ENCODE measurements around the gene ITIH4. TPM values are rescaled to one million over a fixed set of nuclear protein-coding genes. Genes with fewer than 3 reads are reported as not detected.

ITIH4 gene
- total and polyA plus RNA-seq, 10 of the 15 experiments (the other 5 are each of a cell fraction or from before 2014, with no cell fraction given) = 0.64 to 4.1 (median 1.3) TPM

DNA sequence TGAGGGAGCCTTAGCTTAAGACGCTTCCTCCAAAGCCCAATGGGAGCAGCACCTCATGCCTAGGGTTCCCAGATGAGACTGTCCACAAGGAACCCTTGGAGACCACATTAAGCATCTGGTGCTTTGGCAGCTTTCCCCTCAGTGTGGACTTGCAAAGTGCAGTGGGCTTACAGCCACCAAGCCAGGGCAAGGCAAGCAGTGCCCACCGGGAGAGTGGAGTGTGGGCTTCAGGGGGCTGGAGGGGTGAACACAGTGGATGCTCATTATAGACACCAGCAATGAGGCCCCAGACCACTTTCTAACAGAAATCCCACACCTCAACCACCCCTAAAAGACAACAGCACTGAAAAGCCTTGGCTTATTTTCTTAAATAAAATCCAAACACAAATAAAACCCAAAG, 13.4 kb upstream of the ITIH4 start:
- ChIA-PET SMC1A (ENCODE audit: uncharacterized antibody, unreplicated experiment) (interaction anchor here (1.1 to 1.4 kb wide), 2 partner anchors 86 to 90 kb away, joined by 3 to 4 read pairs; no protein-coding TSS in a partner anchor), CTCF (interaction anchor here (1.9 to 3.7 kb wide), 3 partner anchors 90 to 228 kb away, joined by 6 to 27 read pairs (median 11); no protein-coding TSS in a partner anchor), RAD21 (ENCODE audit: unreplicated experiment) (no interaction called here), POLR2A (interaction anchor here (0.7 kb wide), 1 partner anchor 49 kb away, joined by 5 read pairs; no protein-coding TSS in a partner anchor)
- Histone ChIP-seq H3K9me3 (replicated peaks; ENCODE audit: control insufficient read depth, insufficient read depth, low read length) (no peaks in the 10 kb centered on the region), H3K27ac (ENCODE audit: control insufficient read depth, insufficient read depth) (no peak overlapping the region), H3K4me1 (ENCODE audit: control insufficient read depth, insufficient read depth, low read length) (peaks cover 8% of the 10 kb centered on the region), H3K4me3 (no peak overlapping the region), H3K36me3 (ENCODE audit: control insufficient read depth in 2 of 2, insufficient read depth in 2 of 2, low read length in 1 of 2) (peaks cover 6 to 10% of the 10 kb centered on the region in 2 experiments), H3K4me2 (ENCODE audit: control insufficient read depth, insufficient read depth) (no peak overlapping the region), H3K27me3 (replicated peaks in 1 of 2; ENCODE audit: control insufficient read depth in 2 of 2, insufficient read depth in 2 of 2, low read length in 1 of 2) (no peaks in the 10 kb centered on the region), H2AFZ (ENCODE audit: control insufficient read depth, low read depth, low read length) (no peak overlapping the region), H3K9ac (ENCODE audit: control insufficient read depth, insufficient read depth, low read length) (no peak overlapping the region), H4K20me1 (ENCODE audit: control insufficient read depth, insufficient read depth) (no peaks in the 10 kb centered on the region), H3K79me2 (ENCODE audit: control insufficient read depth, insufficient read depth, low read length) (no peaks in the 10 kb centered on the region)
- WGBS (ENCODE audit: insufficient coverage, insufficient replicate concordance, low lambda C conversion rate, missing lambda C conversion rate) = 98% methylated on average over 2 of the region's 2 CpGs
- ATAC-seq = no peak
- in situ Hi-C loops (cut with MboI) (loop anchor here (10.0 kb wide), 1 partner anchor 231 kb away; no protein-coding TSS in a partner anchor), intact Hi-C loops (cut with micrococcal nuclease; ENCODE audit: unreplicated experiment) (no loop called here)
- DNase-seq (ENCODE audit: low read depth, low spot score) = no peak
- FAIRE-seq = no peak
- BruUV-seq (replicated peaks) = no TSS peak
- no peak for TF ChIP-seq ZNF207 (IDR thresholded peaks at IDR 0.05; ENCODE audit: borderline replicate concordance)
- TF ChIP-seq RFX5 (IDR thresholded peaks at IDR 0.05; ENCODE audit: low read depth, low read length) = no peak
- TF ChIP-seq, protein P1, sequence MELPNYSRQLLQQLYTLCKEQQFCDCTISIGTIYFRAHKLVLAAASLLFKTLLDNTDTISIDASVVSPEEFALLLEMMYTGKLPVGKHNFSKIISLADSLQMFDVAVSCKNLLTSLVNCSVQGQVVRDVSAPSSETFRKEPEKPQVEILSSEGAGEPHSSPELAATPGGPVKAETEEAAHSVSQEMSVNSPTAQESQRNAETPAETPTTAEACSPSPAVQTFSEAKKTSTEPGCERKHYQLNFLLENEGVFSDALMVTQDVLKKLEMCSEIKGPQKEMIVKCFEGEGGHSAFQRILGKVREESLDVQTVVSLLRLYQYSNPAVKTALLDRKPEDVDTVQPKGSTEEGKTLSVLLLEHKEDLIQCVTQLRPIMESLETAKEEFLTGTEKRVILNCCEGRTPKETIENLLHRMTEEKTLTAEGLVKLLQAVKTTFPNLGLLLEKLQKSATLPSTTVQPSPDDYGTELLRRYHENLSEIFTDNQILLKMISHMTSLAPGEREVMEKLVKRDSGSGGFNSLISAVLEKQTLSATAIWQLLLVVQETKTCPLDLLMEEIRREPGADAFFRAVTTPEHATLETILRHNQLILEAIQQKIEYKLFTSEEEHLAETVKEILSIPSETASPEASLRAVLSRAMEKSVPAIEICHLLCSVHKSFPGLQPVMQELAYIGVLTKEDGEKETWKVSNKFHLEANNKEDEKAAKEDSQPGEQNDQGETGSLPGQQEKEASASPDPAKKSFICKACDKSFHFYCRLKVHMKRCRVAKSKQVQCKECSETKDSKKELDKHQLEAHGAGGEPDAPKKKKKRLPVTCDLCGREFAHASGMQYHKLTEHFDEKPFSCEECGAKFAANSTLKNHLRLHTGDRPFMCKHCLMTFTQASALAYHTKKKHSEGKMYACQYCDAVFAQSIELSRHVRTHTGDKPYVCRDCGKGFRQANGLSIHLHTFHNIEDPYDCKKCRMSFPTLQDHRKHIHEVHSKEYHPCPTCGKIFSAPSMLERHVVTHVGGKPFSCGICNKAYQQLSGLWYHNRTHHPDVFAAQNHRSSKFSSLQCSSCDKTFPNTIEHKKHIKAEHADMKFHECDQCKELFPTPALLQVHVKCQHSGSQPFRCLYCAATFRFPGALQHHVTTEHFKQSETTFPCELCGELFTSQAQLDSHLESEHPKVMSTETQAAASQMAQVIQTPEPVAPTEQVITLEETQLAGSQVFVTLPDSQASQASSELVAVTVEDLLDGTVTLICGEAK (IDR thresholded peaks at IDR 0.05; ENCODE audit: borderline replicate concordance) = no peak
- TF ChIP-seq FOXM1 (IDR thresholded peaks at IDR 0.05; ENCODE audit: low read depth, low read length) = no peak

Data from GM12878 (cell line).